ENCODE results near the gene HAGHL.

Gene HAGHL

DNA sequence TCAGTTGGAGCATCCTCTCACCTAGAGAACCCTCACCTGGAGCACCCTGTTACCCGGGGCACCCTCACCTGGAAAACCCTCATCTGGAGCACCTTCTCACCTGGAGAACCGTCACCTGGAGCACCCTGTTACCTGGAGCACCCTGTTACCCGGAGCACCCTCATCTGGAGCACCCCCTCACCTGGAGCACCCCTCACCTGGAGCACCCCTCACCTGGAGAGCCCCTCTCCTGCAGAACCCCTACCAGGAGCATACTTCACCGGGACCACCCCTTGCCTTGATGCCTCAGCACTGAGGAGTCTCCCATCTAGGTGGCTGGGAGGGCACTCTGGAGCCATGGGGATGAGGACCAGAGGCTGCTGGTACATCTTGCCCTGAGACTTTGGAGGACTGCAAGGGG lies 17.9 kb upstream of the HAGHL start:
- DNase-seq, result no peak

DNA sequence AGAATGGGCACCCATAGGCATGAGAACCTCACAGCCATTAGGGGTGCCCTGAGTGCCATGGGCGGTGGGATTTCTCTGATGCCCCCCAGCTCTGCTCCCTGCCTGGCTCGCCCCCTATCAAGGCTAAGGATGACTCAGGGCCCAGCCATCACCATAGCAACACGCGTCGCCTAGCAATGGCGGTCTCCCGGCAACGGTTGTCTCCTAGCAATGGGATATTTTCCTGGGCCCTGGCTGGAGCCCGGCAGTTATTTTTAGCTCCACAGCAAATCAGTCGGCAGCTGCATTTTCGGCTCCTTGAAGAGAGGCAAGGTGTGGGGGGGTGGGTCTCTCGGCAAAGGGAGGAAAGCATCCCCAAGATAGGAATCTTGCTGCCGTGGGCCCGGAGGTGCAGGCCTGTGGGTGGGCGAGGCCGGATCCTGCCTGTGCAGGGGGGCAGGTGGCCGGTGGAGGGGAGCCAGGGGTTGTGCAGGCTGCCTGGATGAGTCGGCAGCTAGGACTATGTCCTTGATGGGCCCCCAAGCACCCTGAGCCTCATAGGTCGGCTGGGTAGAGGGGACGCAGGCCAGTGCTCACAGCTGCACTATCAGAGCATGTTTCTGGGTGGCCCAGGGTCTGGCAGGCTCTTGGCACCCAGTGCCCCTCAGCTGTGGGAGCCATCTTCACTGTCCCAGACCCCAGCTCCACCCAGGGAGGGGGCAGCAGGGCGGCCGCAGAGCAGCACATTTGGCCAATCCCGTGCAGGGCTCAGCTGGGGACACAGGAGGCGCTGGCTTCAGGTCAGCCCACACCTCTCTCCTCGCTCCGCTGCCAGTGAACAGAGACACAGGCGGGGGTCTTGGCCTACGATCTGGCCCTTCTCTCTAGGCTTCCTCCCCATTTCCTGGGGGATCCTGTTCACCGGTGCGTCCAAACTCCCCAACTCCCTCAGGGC lies 17.1 kb upstream of the HAGHL start:
- no peak for DNase-seq

DNA sequence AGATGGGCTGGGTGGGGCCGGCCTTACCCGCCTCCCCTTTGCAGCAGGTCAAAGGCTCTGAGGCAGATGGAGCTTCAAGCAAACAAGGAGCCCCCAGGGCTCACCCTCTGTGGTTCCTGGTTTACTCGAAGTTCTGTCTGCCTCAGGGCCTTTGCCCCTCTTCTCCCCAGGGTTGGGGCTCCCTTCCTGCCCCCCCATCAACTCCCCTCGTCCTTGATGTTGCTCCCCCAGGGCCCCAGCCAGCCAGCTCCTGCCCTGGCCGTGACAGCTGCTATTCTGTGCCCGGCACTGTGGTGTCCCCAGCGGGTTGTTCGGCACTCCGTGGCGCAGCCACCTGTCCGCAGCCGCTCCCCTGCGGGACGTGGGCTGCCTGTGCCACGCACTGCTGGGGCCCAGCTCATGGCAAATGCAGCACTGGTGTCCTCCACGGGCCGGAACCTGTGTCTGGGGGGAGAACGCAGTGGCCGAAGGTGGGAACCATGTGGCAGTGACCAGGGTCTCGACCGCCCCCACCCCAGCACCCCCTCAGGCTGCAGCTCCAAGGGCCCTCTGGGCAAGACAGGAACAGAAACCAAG lies 16.3 kb upstream of the HAGHL start:
- DNase-seq, result no peak

DNA sequence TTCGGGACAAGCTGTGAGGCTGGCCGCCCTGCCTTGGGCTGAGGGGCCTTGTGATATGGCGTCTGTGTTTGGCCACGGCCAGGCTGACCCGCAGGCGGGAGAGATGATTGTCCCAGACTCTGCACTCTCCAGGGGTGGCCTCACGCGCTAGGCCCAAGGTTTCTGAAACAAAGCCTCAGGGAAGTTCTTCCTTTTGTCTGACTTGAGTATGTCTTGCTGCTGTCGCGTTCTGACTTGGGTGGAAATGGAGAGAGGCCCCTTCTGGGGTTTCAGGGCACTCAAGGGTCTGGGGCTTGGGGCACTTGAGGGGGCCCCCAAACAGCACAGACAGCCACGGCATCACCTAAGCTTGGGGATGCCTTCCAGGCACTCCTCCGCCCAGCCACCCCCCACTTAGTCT lies 15.8 kb upstream of the HAGHL start:
- no peak for DNase-seq

DNA sequence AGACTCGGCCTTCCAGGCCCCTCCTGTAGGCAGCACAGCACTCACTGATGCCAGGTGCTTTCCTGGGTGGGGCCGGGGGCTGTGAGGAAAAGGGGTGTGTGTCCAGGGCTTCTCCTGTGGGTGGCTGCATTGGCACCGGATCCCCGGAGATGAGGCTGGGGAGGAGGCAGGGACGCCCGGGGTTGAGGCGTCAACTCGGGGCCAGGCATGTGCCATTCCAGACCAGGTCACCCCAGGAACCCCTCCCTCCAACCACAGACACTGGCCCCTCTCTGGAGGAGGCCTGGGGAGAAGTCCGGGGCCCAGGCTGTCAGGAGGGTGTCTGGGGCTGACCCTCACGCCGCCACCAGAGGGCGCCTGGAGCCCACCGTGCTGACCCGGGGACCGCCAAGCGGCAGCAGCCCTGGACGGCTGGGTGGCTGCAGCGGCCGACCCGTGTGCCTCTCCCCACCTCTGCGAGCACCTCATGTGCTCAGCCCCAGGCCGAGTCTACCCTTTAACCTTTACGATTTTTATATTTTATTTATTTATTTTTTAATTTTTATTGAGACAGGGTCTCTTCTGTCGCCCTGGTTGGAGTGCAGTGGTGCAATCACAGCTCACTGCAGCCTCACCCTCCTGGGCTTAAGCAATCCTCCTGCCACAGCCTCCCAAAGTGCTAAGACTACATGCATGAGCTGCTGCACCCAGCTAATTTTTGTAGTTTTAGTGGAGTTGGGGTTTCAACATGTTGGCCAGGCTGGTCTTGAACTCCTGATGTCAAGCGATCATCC lies 15.2 kb upstream of the HAGHL start:
- DNase-seq, result peak; percentile 27 to 82 (median 68)

DNA sequence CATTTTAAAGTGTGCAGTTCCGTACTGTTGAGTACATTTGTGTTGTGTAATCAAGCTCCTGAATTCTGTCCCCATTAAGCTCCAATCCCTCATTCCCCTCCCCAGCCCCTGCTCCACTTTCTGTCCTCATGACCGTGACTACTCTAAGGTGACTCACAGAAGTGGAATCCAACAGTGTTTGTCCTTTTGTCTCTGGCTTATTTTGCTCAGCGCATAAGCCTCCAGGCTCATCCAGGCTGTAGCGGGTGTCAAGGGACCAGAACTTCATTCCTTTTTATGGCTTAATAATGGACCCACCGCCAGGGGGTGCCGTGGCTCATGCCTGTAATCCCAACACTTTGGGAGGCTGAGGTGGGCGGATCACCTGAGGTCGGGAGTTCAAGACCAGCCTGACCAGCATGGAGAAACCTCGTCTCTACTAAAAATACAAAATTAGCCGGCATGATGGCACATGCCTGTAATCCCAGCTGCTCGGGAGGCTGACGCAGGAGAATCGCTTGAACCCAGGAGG lies 14.1 kb upstream of the HAGHL start:
- peak in 3 of 6 experiments; percentile 26 to 38 (median 27) for DNase-seq

DNA sequence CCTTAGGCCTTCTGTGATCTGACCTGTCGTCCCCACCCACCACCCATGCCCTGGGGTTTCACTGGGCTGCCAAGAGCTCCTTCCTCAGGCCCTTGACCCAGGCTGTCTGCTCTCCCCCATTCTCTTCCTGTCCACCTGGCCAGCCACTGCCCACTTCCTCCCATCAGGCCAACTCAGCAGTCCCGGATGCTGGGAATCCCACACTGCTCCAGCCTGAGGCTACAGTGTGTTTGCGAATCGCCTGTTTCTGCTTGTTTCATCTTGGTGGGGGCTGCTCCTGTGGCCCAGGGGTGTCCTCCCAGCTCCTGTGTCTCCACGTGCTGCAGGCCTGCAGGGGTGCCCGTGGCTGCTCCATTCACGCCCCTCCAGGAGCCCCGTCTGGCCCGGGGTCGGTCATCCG lies 12.8 kb upstream of the HAGHL start:
- DNase-seq, result no peak

DNA sequence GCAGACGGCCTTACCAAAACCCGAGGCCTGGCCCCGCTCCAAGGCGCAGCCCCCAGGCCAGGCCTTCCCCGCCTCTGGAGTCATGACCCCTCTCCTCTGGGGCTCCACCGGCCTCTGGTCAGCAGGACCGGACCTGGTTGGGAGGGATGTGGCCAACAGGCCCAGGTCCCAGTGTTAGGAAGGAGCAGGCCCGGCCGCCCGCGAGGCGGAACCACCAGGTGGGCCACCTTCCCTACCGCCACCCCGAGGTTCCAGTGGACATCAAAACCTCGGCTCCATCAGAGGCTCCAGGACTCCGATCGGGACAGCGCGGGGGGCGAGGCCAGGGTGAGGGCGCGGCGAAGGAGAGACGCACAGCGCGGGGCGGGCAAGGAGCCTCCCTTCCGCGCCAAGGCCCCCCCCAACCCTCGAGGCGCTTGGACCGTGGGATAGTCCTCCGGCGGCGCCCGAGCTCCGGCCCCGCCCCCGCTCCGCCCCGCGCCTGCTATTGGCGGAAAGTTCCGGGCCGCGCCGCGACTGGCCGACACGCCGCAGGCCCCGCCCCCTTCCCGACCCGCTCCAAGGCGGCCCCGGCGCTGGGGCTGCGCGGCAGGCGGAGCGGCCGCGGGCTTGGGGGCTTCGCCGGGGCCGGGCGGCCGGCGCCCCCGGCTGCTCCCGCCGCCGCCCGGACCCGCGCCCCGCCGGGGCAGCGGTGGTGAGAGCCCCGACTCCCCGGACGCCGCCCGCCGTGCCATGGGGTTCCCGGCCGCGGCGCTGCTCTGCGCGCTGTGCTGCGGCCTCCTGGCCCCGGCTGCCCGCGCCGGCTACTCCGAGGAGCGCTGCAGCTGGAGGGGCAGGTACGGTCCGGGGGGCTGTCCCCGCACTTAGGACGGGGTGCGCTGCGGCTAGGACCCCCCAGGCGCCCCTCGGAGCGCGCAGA lies 12.1 kb upstream of the HAGHL start, which contains the start of gene METRN:
TSS of gene METRN (plus strand) at position 561 of the 919 bp plus-strand sequence. CDS start at position 733, 172 bp downstream.
- DNase-seq, result peak; percentile 51 to 84 (median 76)

DNA sequence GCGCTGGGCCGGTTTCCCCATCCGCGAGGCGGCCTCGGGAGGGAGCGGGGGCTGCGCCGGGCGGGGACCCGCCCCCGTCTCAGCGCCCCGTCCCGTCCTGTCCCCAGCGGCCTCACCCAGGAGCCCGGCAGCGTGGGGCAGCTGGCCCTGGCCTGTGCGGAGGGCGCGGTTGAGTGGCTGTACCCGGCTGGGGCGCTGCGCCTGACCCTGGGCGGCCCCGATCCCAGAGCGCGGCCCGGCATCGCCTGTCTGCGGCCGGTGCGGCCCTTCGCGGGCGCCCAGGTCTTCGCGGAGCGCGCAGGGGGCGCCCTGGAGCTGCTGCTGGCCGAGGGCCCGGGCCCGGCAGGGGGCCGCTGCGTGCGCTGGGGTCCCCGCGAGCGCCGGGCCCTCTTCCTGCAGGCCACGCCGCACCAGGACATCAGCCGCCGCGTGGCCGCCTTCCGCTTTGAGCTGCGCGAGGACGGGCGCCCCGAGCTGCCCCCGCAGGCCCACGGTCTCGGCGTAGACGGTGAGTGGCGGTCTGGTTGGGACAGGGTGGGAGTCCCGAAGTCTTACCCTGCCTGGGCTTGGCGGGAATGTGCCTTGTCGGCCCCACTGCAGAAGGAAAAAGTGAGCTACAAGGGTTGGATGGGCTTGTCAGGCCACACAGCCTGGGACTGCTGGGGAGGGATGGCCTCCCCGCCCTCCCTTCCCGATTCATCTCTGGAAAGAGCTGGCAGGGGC lies 11.3 kb upstream of the HAGHL start:
- DNase-seq, result peak in 1 of 6 experiments; percentile 24

DNA sequence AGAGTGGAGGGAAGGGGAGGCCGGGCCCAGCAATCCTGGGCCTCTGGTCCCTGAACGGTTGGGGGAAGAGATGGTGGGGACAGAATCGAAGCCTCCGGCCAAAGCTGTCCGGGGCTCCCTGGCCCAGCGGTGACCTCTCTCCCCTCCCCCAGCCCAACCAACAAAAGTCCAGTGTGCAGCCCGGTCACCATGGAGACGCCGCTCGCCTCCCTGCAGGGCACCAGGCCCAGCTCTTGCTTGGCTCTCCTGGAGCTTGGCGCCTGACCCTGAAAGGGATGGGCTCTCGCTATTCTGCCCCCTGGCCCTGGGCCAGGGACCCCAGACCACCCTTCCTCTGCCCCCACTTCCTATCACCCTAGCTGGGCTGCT lies 10.7 kb upstream of the HAGHL start:
- no peak for DNase-seq

DNA sequence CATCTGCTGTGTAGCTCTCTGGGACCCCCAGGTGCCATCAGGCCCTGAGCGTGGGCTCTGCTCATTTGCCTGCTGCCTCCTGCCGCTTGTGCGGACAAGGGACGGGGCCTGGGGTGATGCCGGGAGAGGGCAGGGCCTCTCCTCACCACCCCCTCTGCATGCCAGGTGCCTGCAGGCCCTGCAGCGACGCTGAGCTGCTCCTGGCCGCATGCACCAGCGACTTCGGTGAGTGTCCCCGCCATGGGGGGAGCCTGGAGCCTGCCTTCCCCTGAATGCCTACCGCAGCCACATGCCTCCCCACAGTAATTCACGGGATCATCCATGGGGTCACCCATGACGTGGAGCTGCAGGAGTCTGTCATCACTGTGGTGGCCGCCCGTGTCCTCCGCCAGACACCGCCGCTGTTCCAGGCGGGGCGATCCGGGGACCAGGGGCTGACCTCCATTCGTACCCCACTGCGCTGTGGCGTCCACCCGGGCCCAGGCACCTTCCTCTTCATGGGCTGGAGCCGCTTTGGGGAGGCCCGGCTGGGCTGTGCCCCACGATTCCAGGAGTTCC lies 10.1 kb upstream of the HAGHL start:
- DNase-seq, result no peak

DNA sequence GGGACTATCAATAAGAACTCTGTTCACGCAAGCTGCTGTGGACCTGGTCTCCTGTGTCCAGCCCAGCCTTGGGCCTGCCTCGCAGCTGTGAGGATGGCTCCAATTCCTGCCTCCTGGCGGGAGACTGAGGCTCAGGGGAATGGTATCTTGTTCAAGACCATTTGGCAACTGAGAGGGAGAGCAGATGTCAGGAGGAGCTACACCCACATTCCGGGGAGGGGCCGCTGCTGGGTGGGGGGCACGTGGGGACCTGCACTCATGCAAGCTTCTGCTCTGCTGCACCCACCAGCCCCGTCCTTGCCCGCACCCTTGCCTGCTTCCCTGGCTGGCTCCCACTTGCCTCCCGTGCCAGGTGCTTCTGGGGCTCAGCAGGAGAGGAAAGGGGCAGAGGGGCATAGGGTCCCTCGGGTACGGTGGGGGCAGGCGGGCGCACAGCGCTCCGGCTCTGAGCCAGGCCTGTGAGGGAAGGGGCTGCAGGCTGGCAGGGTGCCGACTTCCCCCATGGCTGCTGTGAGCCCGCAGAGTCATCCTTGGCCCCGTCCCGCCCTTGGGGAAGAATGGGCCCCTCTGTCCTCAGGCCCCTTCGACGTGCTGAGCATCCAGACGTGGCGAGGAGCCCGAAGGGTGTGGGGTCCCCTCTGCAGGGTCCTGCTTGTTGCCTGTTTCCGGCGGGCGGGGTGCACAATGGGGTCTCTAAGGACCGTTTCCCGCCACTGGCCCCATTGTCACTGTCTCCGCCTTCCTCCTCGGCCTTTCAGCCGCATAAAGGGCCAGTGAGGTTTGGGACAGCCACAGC lies 9.3 kb upstream of the HAGHL start:
- DNase-seq, result no peak

DNA sequence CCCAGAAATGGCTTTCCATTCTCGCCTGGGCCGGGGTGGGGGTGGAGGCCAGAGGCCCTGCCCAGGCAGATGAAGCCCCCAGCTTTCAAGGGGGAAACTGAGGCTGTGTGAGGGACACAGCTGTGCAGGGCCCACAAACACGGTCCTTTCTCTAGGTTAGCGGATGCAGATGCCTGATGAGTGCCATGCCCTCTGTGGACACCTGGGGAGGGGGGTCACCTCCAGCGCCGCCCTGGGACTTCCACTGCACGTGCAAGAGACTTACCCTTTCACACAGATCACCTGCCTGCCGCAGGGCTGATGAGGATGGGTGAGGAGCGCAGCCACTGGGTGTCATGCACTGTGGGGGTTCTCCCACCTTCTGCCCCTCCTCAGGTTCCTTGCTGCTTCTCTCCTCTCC lies 8.5 kb upstream of the HAGHL start:
- DNase-seq, result no peak

DNA sequence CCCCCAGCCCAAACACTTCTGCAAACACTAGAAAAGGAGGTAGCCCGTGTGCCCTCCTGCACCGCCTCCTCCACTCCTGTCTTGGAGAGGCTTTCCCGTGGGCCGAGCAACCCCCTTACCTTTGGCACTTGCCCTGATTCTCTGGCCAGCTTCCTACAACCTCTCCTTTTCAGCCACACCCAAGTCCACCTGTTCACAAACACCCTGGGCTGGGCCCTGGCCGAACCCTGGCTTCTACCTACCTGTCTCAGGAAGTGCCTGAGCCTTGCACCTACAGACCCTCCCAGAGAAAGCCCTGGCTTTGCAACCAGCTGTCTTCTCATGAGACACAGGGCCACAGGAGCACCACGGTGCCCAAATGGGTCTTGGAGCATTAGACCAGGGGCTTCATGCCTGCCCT lies 8.0 kb upstream of the HAGHL start:
- no peak for DNase-seq

DNA sequence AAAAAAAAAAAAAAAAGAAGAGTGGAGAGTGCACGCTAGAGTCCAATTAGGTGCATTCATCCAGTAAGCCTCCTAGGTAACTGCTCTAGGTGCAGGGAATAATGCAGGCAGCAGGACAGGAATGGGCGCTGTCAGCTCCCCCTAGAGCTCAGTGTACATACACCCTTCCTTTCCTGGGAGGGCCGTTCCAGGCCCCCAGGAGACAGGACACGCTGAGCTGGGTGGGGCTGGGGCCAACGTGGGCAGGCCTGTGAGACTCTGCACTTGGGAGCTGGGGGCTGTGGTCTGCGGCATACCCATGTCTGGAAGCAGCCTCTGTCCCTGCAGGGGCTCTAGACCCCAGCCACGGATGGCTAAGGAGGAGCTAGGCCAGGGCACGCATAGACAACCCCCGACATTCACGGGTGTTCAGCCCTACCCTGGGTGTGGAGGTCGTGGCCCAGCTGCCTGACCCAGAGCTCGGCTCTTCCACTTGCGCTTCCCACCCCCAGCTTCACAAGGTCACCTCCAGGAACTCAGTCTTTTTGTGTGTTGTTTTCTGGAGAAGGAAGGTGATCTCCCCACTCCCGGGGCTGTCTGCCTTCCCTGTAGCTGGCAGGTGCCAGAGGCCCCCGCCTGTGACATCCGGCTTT lies 7.0 kb upstream of the HAGHL start:
- DNase-seq, result peak in 1 of 6 experiments; percentile 26

DNA sequence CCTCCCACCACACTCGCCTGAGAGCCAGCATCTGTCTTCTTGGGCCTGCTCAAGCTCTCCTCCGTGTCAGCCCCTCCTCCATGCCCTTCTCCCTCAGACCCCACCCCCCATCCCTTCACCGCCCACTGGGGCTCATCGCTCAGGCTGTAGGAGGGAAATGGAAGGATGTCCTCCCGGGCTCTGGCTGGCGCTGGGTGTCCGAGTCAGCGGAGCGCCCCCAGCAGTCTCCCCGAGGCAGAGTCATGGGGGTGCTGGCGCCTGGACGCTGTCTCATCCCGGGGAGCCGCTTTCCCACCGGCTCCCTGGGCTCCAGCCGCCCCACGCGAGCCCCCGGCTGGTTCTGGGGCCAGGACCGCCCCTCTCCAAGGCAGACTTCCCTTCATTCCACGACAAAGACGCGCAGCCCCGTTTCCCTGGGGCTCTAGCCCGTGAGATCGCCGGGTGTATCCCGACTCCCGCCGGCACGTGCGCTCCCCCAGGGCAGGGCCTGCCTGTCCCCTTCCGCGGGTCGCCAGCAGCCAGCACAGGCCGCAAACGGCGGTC lies 6.4 kb upstream of the HAGHL start:
- DNase-seq, result peak in 3 of 6 experiments; percentile 11 to 42 (median 33)

DNA sequence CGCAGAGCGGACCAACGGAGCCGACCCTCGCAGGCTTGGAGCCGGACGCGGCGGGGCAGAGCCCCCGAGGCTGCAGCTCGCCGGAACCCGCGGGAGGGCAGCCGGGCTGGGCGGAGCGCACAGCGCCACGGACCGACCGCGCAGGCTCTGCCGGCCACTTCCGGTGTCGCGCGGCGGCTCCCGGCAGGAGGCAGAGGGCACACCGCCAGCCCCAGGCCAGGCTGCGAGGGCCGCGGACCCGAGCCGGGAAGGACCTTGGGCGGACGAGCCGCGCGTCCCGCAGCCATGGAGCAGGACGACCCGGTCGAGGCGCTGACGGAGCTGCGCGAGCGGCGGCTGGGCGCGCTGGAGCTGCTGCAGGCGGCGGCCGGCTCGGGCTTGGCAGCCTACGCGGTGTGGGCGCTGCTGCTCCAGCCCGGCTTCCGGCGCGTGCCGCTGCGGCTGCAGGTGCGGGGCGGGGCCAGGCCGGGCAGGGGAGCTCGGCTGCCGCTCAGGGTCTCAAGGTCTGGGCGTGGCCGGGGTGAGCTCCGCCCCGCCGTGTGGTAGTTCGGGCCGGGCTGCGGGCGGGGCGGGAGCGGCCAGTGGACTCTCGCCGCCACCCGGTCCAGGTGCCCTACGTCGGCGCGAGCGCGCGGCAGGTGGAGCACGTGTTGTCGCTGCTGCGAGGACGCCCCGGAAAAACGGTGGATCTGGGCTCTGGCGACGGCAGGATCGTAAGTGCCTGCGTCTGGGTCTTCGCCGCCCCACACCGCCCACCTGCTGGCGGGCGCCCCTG lies 5.7 kb upstream of the HAGHL start, which contains the start of gene ANTKMT:
TSS of gene ANTKMT (plus strand) at position 157 of the 775 bp plus-strand sequence. CDS start at position 286, 129 bp downstream.
- peak; percentile 32 to 62 (median 56) for DNase-seq
